ENCODE results near the gene ERFL. TPM values are rescaled to one million over a fixed set of nuclear protein-coding genes. Genes with fewer than 3 reads are reported as not detected.

The ERFL gene
- total RNA-seq, 1 donor from 2014 or later: 0.67 TPM

DNA sequence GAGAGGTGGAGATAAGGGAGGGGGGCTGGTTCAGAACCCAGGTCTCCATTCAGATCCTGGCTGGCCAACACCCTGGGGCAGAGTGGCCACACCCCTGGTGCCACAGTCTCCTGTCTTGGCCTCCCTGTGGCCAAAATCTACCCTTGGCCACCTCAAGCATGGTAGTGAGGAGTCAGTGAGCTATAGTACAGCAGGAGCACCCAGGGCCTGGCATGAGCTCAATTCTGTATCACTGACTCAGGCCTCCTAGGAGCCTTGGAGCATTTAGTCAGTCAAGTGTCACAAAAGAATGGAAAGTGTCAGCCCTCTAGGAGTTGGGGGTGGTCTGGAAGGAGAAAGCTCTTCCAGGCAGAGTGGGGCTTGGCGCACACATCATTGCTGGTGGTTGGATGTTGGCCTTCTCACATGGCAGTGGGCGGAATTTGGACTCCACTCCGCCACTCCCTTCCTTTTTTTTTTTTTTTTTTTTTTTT is 57.8 kb downstream of the ERFL start:
- H3K27ac Mint-ChIP-seq: peak overlapping the region; percentile 14
- TF ChIP-seq, protein P1, sequence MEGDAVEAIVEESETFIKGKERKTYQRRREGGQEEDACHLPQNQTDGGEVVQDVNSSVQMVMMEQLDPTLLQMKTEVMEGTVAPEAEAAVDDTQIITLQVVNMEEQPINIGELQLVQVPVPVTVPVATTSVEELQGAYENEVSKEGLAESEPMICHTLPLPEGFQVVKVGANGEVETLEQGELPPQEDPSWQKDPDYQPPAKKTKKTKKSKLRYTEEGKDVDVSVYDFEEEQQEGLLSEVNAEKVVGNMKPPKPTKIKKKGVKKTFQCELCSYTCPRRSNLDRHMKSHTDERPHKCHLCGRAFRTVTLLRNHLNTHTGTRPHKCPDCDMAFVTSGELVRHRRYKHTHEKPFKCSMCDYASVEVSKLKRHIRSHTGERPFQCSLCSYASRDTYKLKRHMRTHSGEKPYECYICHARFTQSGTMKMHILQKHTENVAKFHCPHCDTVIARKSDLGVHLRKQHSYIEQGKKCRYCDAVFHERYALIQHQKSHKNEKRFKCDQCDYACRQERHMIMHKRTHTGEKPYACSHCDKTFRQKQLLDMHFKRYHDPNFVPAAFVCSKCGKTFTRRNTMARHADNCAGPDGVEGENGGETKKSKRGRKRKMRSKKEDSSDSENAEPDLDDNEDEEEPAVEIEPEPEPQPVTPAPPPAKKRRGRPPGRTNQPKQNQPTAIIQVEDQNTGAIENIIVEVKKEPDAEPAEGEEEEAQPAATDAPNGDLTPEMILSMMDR (IDR thresholded peaks at IDR 0.05; ENCODE audit: unreplicated experiment): no peak
- H3K36me3 Mint-ChIP-seq: peaks cover 16% of the 10 kb centered on the region
- H3K27me3 Mint-ChIP-seq (ENCODE audit: low read depth): no peaks in the 10 kb centered on the region
- no peaks in the 10 kb centered on the region for H3K9me3 Mint-ChIP-seq
- peaks cover 5% of the 10 kb centered on the region for H3K4me1 Mint-ChIP-seq
- no peak overlapping the region for H3K4me3 Mint-ChIP-seq
- no peak for DNase-seq (ENCODE audit: low spot score in 2 of 2, unreplicated experiment in 2 of 2)

DNA sequence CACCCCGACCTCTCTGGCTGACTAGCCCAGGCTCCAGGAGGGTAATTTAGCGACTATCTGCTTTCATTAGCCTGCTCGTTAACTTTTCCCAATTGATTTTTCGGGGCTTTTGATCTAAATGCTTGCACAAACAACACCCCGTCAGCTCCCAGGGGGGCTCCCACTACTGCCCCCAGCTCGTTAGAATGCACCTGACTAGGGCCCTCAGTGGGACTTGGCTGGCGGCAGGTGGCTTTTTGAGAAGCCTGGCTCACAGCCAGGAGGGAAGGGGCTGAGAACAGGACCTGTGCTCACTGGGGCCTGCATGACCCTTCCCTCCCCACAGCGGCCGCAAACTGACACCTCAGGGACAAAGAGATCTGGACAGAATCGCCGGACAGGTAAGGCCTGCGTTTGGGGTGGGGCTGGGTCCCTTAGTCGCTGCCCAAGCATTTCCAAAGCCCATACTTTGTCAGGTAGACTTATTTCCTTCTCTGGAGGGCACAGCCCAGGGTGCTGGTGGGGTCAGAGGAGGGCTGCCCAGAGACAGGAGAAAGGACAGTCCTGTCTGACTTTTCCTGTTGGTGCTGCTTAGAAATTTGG is 58.8 kb downstream of the ERFL start:
- H3K27ac Mint-ChIP-seq: no peak overlapping the region
- H3K27me3 Mint-ChIP-seq (ENCODE audit: low read depth): no peaks in the 10 kb centered on the region
- H3K36me3 Mint-ChIP-seq: peaks cover 21% of the 10 kb centered on the region
- TF ChIP-seq, protein P1 (IDR thresholded peaks at IDR 0.05; ENCODE audit: unreplicated experiment): no peak
- H3K4me1 Mint-ChIP-seq: peaks cover 5% of the 10 kb centered on the region
- H3K4me3 Mint-ChIP-seq: no peak overlapping the region
- no peak for DNase-seq (ENCODE audit: low spot score in 2 of 2, unreplicated experiment in 2 of 2)
- no peaks in the 10 kb centered on the region for H3K9me3 Mint-ChIP-seq

DNA sequence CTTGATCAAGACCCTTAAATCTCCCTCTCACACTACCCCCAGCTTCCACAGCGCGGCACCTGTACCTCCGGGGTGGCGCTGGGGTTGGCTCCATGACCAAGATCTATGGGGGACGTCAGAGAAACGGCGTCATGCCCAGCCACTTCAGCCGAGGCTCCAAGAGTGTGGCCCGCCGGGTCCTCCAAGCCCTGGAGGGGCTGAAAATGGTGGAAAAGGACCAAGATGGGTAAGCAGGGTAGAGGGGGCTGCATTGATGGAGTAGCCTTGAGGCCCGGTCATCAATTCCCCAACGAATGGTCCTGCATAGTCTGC is 59.3 kb downstream of the ERFL start:
- no peak overlapping the region for H3K27ac Mint-ChIP-seq
- no peaks in the 10 kb centered on the region for H3K27me3 Mint-ChIP-seq (ENCODE audit: low read depth)
- peaks cover 5% of the 10 kb centered on the region for H3K4me1 Mint-ChIP-seq
- no peaks in the 10 kb centered on the region for H3K9me3 Mint-ChIP-seq
- no peak for DNase-seq (ENCODE audit: low spot score in 2 of 2, unreplicated experiment in 2 of 2)
- TF ChIP-seq, protein P1 (IDR thresholded peaks at IDR 0.05; ENCODE audit: unreplicated experiment): no peak
- peaks cover 27% of the 10 kb centered on the region for H3K36me3 Mint-ChIP-seq
- H3K4me3 Mint-ChIP-seq: no peak overlapping the region

DNA sequence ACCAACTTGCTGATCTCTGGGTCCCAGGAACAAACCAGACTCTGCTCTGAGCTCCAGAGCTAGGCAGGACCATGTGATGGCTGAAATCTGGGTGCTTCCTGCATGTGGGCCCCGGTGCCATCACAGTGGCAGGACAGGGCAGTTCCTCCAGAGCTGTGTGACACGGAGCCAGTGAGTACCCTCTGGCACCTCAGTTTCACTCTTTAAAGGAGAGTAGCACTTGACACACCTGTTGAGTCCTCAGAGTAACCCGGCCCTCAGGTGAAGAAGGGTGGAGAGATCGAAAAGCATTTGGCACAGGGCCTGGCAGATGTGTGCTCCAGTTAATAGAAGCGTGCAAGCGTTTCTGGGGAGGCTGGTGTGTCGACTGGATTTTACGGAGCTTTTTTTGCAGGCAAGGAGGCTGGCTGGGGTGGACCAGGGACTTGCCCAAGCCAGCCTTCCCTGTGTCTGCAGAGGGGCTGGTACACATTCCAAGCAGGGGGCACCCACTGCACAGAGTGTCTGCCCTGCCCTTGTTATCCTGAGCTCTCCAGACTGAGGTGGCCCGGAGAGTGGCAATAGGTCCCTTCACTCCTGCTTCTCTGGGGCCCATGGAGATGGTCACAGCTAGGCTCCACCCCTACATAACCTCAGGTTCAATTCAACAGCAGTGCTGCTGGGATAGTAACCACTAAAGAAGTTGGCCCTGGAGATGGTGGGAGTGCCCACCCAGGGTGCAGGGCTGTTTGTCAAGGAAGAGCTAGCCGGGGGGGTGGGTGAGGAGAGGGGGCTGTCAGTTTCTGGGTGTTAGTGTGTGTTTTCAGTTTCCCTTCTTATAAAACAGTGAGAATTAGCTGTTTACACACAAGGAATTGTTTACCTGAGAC is 59.9 kb downstream of the ERFL start:
- H3K4me3 Mint-ChIP-seq: no peak overlapping the region
- H3K4me1 Mint-ChIP-seq: peaks cover 8% of the 10 kb centered on the region
- TF ChIP-seq, protein P1 (IDR thresholded peaks at IDR 0.05; ENCODE audit: unreplicated experiment): no peak
- peak overlapping the region; percentile 59 for H3K27ac Mint-ChIP-seq
- no peak for DNase-seq (ENCODE audit: low spot score in 2 of 2, unreplicated experiment in 2 of 2)
- peaks cover 30% of the 10 kb centered on the region for H3K36me3 Mint-ChIP-seq
- no peaks in the 10 kb centered on the region for H3K27me3 Mint-ChIP-seq (ENCODE audit: low read depth)
- H3K9me3 Mint-ChIP-seq: no peaks in the 10 kb centered on the region

DNA sequence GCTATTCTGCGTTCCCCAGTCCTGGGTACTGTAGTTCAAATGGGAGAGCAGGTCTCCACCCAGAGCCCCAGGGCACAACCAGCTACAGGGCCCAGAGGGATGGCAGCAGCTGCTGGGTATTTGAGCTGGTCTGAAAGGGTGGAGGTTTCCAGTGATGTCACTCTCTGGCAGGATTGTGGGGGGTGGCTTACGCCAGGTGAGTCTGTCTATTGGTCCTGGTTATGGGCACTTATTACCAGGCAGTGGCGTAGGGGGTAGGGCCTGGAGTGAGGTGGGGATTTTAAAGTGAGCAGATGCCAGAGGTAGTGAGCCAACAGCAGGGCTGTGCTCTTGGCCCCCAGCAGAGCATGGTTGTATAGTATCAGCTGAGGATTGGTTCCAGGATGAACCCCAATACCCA is 62.0 kb downstream of the ERFL start:
- TF ChIP-seq, protein P1 (IDR thresholded peaks at IDR 0.05; ENCODE audit: unreplicated experiment): no peak
- Mint-ChIP-seq H3K4me3 (no peak overlapping the region), H3K36me3 (peaks cover 43% of the 10 kb centered on the region), H3K4me1 (peaks cover 24% of the 10 kb centered on the region), H3K9me3 (no peaks in the 10 kb centered on the region), H3K27ac (peak overlapping the region; percentile 41), H3K27me3 (ENCODE audit: low read depth) (no peaks in the 10 kb centered on the region)
- DNase-seq (ENCODE audit: low spot score in 2 of 2, unreplicated experiment in 2 of 2): no peak

Data from mesothelial cell of epicardium (in vitro differentiated cells).